C1 segment of cervical spinal cord (tissue), 14 donors: ENCODE measurements around the gene MED12L.
"Not testable (repeated sequence)": the region's sequence is repeated elsewhere in the genome, so short reads cannot be mapped to it uniquely, and the experiment has no call there.

Source experiments
- DNase-seq, 14 donors: peaks; one replicate each; lab custom pipeline; 2025; lab: John Stamatoyannopoulos, UW

MED12L gene

DNA sequence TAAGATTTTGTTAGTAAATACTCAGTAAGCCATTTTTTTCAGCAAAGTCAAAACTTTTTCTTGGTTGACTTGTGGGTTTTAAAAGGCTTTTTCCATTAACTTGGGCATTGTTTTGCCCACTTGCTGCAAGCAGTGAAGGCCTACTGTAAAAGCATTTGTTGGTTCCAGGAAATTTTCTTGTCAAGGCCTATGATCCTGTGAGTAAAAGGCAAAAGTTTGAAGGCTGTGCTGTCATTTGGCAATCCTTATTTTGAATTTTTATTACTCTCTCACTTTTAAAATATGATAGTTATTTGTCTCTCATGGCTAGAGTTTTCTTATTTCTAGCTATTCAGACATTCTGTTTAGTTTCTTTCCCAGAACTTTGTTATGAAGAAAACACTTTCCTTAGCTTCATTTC is 286.1 kb downstream of the MED12L start:
- DNase-seq = no peak

GRCh38 chr3:151372063-151372820 is 286.8 kb downstream of the MED12L start:
- no peak for DNase-seq

- no peak for DNase-seq
Measured at GRCh38 chr3:151377768-151378385, 292.4 kb downstream of the MED12L start.

GRCh38 chr3:151379083-151379734 is 293.7 kb downstream of the MED12L start:
- DNase-seq = peak in 2 of 14 donors; percentile 11 to 30

DNA sequence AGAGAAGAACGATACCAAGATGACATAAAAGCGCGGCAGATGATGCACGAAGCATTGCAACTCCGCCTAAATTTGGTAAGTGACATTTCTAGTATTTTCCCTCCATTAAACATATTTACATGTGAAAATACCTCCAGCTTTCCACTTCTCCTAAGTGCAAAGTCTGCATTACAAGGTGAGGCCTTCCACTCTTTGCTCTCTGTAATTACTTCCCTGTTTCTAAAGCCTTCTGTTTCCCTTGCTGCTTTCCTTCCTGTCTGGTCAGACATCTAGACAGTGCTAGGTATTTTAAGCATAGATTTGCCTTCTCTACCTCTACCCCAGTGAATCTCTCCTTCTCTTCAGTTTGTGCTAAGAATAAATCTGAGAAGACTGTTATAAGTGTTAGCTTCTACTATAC is 297.2 kb downstream of the MED12L start:
- DNase-seq = no peak

DNA sequence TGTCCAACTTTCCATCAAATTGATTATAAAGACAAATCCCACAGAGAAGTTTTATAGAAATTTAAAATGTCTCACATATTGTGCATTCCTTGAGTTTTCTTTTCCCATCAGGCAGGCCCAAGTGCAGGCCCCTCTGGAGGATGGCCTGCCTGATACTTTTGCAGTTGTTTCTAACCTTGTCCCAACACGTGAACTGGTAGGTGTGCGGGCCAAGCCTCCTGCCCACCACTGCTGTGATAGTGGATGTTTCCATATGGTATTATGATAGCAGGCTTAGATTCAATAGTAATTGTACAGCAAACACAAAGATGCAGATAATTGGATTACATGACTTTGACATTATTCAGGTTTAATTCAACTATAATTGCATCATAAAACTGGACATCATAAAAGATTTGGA is 297.6 kb downstream of the MED12L start:
- DNase-seq = no peak

DNA sequence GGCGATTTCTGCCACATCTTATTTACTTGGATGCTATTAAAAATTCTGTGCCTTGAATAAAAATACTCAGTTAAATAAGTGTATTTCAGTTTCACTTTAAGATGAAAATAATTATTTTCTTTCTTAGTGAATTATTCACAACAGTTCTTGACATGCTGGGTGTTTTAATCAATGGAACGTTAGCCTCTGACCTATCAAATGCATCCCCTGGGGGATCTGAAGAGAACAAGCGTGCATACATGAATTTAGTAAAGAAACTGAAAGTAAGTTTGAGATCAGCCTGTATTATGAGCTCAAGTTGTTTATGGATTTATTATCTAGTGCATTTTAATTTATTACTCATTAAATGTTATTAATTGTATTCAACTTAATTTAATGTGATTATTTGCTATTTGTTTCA is 298.5 kb downstream of the MED12L start:
- DNase-seq = no peak

DNA sequence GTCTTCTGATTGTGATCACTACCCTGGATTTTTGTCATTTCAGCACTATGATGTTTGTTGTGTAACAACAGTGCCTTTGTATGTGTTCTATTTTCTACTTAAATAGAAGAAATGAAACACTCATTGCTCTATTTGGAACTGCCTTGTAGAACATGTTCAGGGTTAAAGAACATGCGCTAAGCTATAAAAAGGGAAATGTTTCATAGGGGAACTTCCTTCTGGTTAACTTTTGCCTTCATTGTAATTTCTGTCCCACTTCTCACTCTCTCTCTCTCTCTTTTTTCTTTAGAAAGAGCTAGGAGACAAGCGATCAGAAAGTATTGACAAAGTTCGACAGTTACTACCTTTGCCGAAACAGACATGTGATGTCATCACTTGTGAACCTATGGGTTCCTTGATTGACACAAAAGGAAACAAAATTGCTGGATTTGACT is 299.3 kb downstream of the MED12L start, which contains the start of gene P2RY12:
Gene P2RY12 (minus strand): TSS at position 13 of the 434 bp plus-strand sequence. CDS start 45,908 bp downstream, outside the sequence.
- no peak for DNase-seq

GRCh38 chr3:151386056-151386455 is 300.6 kb downstream of the MED12L start:
- no peak for DNase-seq

DNA sequence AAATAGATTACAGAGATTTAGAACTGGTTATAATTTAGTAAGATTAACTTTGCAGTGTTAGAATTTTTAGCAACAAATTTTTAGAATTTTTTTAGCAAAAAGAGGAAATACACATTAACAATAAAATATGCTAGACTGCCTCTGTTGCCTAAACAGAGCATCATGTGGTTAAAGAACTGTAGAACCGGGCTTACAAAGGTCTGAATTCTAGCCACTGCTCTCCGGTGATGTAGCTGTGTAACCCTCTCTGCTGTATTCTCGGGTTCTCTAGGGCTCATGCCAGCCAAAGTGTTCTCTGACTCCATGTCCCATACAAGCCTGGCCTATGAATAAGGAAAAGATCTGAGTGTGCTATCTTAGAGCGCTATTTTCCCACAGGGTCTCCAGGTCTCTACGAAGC is 302.0 kb downstream of the MED12L start:
- no peak for DNase-seq

DNA sequence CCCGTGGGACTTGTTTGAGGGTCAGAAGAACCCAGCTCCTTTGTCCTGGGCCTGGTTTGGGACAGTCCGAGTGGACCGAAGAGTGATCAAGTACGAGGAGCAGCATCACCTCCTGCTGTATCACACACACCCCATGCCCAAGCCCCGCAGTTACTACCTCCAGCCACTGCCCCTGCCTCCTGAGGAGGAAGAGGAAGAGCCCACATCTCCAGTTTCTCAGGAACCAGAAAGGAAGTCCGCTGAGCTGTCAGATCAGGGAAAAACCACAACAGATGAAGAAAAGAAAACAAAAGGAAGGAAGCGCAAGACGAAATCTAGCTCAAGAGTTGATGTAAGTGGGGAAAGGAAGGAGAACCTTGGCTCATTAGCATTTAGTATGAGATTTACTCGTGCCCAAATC is 302.4 kb downstream of the MED12L start:
- DNase-seq = peak in 1 of 14 donors; percentile 23

DNA sequence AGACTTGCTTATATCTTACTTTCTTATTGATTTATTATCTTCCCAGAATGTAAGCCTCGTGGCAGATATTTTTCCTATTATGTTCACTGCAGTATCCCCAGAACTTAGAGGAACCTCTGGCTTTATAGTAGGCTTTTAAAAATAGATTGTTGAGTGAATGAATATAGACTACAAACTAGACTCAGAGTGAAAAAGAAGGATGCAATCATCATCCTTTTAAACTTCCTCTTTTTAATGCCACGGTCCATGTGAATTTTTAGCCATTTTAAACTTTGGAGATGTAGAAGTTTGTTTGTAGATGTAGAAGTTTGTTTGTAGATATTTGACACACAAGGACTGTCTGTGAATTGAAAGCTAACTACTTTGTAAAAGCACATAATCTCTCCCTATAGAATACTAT is 306.3 kb downstream of the MED12L start:
- no peak for DNase-seq

DNA sequence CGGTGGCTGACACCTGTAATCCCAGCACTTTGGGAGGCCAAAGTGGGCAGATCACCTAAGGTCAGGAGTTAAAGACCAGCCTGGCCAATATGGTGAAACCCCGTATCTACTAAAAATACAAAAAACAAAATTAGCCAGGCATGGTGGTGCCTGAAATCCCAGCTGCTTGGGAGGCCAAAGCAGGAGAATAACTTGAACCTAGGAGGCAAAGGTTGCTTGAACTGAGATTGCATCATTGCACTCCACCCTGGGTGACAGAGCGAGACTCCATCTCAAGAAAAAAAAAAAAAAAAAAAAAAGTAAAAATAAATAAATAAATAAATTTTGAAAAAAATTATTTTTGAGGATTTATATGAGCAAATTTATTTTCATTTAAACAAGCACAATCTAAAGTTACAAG is 306.7 kb downstream of the MED12L start:
- not testable (repeated sequence) for DNase-seq

DNA sequence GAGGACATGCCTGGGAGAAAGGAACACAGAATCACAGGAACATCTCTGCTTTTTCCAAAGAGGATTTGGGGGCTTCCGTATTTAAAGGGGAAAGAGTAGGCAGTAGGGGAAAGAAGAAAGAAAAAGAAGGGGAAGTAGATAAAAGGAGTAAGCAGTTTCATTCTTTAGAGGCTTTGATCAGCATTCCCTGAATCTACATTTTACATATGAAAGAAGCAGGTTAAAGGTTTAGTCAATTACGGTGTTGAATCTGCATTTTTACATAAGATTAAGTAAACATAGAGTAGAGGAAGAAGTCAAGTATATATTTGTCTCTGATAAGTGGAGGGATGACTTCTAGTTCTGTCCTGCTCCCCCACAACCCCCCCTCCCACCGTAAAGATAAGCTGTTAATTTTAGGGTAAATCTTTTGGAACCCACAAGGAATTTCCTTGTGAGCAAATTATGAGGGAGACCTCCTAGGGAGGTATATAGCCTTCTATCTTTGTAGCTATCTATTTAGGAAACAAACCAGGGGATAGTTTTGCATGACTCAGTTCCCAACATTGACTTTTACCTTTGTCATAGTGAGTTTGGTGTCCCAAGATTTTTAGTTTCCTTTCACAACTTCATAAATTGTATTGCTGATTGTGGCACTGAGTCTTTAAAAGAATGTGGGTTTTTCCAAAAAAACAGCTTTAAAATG is 307.8 kb downstream of the MED12L start:
- DNase-seq = no peak

DNA sequence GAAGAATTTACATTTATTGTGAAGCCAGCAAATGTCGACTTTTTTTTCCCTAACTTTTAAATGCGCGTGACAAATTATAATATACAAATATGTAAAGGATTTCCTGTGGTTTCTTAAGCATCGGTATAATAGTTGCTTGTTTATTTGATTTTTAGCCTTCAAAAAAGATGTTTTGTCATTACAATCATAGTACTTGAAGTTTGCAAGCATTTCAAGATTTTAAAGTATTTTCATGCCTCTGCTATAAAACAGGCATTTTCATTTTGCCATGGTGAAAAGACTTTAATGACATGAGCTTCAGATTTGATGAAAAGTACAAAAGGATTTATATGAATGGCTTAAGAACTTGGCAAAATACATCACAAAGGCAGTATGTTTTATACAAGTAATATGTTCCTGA is 308.5 kb downstream of the MED12L start:
- DNase-seq = no peak

DNA sequence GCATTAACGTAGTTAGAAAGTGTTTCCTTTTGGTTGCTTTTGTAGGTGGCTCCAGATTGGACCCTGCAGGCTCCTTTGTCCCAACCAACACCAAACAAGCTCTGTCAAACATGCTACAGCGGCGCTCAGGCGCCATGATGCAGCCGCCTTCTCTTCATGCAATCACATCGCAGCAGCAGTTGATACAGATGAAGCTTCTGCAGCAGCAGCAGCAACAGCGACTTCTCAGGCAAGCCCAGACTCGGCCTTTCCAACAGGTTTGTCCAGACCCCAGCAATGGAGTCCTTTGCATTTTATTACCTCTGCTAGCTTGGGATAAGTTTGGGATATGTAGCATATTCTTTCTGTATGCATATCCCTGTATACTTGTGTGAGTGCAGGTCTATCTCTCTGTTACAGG is 309.1 kb downstream of the MED12L start:
- DNase-seq = no peak

DNA sequence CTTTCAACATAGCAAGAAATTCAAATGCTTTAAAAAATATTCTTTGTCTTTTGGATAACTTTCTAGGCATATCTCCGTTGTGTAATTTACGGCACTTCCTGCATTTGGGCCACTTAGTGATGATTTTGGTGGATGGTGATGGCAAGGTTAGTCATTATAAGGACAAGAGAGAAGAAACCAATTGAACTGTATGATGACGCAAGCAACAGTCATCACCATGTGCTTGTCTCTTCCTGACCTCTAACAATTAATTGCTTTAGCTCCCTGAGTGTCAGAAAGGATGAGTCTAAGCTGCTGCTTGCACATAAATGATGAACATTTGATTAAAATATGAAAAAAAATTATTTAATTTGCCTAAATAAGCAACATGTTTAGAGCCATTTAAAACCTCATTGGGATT is 310.3 kb downstream of the MED12L start:
- no peak for DNase-seq

GRCh38 chr3:151398895-151399294 is 313.4 kb downstream of the MED12L start:
- DNase-seq = no peak

GRCh38 chr3:151400341-151400740 is 314.9 kb downstream of the MED12L start:
- DNase-seq = no peak

DNA sequence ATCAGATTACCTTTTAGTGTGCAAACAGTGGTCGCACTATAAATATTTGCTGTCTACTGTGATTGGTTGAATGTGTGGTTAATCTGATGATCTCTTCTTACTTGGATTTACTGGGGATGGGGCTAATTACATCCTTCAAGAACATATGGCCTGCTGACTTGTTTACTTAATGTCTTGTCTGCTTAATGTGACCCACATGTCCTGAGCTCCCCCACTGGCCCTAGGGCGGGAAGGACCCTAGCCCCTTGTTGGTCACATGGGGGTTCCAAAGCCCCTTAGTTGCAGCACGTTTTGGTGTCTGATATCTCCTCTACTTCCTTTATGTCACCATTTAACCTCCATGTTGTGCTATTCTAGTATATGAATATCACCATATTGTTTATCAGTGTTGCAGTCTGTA is 316.9 kb downstream of the MED12L start:
- no peak for DNase-seq

DNA sequence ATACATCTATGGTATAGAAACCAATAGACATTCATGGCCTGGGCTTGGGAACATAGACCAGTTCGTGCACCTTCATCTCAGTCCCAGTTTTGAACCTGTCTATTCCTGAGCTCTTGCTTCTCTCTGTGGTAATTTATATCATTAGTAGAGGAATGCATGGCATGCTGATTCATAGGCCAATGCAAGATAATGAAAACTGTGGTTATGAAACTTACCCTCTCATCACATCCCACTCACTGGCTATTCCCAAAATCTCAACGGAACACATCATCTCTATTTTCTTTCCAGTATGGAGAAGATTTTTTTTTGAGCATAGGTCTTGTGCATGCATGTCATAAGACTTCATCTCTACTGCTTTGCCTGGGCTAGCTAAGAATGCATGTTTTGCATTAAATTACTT is 317.8 kb downstream of the MED12L start:
- no peak for DNase-seq

GRCh38 chr3:151404316-151404715 is 318.9 kb downstream of the MED12L start:
- no peak for DNase-seq
